ENCODE results near the gene CLIC1. TPM values are rescaled to one million over a fixed set of nuclear protein-coding genes. Genes with fewer than 3 reads are reported as not detected.

CLIC1 gene
- polyA plus RNA-seq, 5 donors: 265 to 287 (median 272) TPM

DNA sequence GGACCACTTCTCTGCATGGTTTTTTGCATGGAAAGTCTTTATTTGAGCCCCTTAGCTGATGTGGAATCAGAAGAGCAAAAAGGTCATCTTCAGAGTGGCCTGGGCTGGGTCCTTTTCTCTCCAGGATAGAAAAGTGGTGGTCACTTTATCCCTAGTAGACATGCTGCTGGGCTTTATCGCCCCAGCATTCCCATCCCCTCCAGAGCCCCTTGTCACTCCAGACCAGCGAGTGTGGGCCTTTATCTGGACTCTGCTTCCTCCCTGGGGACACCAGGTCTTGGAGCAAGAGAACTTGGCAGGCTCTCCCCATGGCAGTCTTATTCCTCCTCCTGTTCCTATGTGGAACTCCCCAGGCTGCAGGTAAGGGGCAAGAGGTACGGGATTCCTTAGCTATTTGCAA is 29.7 kb downstream of the CLIC1 start, which contains the start of gene LY6G6F:
Gene LY6G6F, plus strand, starts transcription at position 268 of the 400 bp plus-strand sequence. Its CDS starts 41 bp downstream, at position 309.
- no peak for DNase-seq

DNA sequence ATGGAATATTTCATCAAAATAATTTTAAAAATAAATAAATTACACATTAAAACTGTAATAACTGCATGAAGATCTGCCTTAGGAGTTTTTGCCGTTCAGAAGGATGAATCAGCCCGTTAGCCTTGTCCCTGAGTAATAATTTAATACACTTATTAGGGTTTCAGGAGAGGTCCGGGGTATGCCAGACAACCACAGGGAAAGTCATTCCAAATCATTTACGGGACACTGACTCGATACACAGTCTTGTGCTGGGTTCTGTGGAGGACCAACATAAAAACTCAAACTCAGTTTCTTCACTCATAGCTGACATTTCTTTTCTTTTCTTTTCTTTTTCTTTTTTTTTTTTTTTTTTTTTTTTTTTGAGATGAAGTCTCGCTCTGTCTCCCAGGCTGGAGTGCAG is 30.4 kb downstream of the CLIC1 start:
- no peak for DNase-seq

DNA sequence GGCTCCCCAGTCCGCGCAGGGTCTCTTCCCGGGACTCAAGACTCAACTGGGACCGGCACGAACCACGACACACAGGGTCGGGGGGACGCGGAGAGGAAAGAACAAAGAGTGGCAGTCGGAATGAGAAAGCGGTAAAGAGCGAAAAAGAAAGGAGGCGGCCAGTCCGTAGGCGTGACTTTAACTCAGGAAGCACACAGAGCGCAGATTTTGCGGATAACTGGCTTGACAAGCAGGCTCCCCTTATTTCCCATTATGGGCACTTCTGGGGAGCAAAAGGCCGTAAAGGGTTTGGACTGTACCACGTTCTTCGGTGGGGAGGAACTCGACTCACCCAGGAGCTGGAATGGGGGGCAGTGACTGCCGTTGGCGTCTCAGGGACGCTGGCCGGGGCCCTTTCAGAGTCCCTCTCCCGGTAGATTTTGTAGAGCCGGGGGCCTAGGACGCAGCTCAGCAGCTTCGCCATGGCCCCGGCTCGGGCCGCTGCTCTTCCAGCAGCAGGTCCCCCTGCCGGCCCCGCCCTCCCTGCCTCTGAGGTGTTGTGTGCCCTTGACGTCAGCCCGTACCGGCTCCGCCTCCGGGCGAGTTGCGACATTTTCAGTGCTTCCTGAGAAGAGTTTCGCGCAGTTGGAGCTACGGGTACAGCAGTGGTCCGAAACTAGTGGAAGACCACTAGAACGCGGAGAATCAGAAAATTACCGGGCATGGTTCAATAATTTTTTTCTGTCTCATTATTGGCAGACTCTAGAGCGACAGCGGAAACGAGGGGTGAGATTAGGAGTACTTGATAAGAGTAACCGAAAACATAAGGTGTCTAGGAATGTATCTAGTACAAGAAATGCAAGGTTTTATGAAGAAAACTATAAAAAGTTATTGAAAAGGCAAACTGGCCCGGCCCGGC is 33.3 kb downstream of the CLIC1 start, which contains the start of gene ABHD16A:
Gene ABHD16A, minus strand, starts transcription at position 506 of the 898 bp plus-strand sequence. Its CDS starts 43 bp downstream, at position 463.
- peak; percentile 99 for DNase-seq

DNA sequence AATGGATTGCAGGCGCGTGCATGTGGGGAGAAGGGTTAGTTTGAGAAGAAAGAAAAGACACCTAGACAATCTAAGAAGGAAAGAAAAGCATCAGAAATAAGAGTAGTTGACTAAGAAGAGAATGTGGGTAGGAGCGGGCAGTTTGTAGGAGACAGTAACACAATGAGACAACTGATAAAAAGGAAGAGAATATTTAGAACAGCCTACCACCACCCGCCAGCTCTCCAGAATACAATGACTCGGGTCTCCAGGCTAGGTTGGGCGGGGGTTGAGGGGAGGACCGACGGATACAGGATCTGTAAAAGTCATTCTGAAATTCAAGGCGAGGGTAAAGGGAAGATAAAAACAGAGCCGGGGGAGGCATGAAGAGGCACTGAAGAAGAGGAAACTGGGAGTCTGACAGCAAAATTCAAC is 33.9 kb downstream of the CLIC1 start:
- DNase-seq: peak in 1 of 2 donors; percentile 23

- no peak for DNase-seq
Observed at GRCh38 chr6:31701666-31702404, 34.5 kb downstream of the CLIC1 start.

DNA sequence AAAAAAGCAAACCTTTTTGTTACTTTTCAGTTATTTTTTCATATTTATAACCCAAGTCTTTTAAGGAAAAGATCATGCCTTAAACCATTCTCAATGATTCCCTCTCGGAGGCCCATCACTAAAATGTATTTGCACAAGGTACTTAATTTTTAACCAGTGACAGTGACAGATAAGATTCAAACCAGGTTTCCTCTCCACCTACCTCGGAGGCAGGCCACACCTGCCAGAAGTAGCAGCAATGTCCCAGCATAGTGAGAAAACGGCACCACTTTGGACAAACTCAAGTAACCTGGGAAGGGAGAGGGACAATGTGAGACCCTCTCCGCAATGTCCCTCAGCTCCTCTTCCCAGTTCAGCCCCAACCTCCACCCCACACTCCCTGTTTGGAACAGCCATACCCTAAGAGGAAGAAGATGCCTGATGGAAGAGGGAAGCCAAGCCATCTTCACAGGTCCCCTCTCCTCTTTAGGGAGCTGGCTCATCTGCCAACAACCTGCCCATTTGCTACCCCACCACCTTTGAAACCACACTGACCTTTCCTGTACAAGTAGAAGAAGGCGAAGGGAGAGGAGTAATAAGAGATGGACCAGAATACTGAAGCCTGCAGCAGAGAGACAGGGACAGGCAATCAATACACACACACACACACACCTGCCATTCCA is 35.5 kb downstream of the CLIC1 start:
- DNase-seq: no peak

DNA sequence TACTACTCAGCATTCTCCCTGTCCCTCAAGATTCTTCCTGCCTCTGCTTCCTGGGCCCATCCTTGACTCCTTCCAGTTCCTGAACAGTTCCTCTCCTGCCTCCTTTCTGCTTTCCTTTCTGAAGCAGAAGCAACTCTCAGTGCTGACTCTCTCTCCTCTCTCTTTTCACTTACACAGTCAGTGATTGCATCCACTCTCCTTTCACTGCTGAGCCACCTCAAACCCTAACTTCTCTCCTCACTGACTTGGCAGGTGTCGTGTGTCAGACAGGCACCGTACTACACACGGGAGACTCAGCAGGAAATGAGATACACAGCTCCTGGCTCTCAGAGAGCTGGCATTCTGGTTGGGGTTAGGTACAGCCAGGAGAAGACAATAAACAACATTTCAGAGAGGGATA is 38.8 kb downstream of the CLIC1 start:
- no peak for DNase-seq

- no peak for DNase-seq
Observed at GRCh38 chr6:31693535-31693934, 42.8 kb downstream of the CLIC1 start.

GRCh38 chr6:31692886-31693285 is 43.4 kb downstream of the CLIC1 start:
- no peak for DNase-seq

DNA sequence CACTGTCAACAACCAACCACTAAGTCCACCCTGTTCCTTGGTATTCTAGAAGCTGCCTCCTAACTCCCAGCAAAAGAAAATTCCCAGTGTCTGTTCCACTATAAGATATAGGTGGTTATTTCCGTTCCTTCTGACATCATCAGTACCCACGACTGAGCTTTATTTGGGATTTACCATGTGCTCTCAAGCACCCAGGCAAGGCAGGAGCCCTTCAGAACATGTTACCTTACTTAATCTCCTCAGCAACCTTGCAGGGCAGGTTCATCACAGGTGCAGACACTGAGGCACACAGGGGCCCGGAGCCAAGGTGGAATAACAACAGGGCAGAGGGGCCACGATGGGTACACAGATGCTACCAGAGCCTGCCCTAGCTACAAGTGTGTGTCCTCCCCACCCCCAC is 44.0 kb downstream of the CLIC1 start:
- no peak for DNase-seq

DNA sequence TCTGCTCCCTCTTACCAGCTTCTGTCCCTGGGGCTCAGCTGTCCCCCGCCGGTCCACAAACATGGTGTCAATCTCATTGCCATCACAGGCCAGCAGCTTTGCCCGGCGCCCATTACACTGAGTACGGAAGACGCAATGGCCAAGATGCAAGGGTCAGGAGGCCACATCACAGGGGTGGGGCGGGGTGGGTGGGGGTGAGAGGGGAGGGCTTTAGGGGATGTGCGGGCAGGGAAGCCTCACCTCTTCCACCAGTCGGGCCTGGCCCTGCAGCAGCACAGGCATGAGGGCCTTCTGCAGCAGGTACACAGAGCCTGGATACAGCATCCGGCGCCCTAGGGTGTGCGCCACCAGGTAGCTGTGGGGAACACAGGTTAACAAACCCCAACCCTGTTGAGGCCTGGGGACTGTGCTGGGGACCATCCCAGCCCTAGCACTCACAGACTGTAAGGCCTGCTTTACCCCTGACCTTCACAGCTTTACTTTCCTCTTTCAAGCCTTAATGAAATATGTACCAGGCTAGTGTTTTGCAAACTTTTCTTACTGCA is 44.7 kb downstream of the CLIC1 start:
- no peak for DNase-seq

GRCh38 chr6:31691078-31691463 is 45.3 kb downstream of the CLIC1 start:
- no peak for DNase-seq

DNA sequence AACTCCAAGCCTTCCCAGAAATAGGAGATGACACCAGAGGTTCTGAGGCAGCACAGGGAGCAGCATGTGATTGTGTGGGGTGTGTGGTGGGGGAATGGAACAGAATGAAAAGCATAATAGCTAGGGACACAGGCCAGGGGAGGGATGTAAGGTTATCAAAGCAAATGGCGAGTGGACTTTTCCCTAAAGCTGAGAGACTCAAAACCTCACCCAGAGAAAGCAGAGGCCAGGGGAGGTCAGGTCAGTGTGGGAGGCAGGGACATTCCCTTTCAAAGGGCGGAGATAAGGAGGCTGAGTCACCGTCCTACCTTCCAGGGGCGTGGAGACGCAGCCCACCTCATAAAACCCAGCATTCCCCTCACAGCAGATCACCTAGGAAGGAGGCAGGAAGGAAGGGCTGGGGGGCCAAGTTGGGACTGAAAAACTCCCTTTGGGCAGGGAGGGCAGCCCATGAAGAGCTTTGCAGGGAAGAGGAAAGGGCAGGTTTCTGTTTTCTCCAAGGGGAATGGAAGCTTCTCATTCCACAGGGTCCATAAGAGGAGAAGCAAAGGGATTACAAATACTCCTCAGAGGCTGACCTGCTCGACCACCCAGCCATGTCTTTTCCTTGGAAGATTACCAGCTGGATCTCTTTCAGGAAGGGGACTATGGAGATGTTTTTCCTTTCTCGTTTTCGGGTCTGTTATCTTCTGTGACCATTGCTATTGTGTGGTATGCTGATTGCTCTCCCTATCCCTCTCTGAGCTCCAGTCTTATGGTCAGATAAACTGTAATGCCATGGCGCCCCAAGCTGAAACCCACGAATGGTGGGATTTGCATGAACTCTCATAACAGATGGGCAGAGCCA is 45.9 kb downstream of the CLIC1 start:
- no peak for DNase-seq

GRCh38 chr6:31689249-31690110 is 46.9 kb downstream of the CLIC1 start:
- DNase-seq: no peak

DNA sequence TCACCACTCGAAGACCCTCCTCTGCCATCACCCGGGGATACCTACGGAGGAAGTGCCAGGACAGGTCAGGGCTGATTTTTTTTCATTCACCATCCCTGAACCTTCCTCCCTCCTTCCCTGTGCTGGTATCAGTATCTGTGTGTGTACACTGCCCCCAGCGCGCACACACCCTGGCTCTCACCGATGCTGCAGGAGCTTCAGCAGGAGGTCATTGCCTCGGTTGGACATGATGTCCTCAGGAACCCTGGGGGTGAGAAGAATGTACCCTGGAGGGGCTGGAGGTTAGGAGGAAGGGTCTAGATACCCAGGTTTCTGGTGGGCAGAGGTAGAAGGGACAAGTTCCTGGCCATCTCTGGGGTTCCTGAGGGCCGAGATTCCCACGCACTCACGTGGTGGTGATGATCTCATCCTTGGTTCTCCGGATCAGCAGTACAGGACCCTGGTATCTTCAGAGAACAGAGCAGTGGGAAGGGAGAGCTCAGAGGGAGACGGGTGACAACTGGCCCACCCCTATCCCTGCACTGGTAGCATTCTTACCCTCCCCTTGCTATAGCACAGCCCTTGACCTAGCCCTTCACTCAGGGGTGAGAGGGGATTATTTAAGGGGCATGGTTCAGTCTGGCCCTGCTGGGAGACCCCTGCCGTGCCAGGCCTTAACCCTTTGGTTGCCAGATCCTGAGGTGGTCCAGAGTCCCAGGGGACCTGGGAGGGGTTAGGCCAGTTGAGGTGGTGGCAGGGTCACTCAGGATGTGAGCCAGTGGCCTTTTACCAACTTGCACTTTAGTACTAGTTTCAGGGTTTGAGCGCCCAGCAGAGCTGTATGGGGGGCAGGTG is 48.3 kb downstream of the CLIC1 start:
- DNase-seq: no peak

GRCh38 chr6:31687321-31687720 is 49.0 kb downstream of the CLIC1 start:
- DNase-seq: no peak

DNA sequence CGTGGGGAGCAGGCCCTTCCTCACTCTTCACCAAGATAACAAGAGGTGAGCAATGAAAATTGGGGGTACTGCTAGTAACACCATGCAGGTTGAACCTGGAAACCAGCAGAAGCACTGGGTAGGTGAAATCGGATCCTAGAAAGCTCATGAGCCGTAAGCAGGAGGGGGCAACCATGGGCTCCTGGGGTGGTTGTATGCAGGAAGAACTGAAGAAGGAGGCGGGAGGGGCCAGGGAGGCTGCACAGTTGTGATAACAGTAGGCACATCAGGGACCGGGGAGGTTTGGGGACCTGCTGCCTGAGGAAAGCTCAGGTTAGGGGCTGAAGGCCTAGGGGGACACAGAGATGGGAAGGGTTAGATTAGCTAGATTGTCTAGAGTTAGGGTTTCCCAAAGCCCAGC is 49.8 kb downstream of the CLIC1 start:
- DNase-seq: no peak

DNA sequence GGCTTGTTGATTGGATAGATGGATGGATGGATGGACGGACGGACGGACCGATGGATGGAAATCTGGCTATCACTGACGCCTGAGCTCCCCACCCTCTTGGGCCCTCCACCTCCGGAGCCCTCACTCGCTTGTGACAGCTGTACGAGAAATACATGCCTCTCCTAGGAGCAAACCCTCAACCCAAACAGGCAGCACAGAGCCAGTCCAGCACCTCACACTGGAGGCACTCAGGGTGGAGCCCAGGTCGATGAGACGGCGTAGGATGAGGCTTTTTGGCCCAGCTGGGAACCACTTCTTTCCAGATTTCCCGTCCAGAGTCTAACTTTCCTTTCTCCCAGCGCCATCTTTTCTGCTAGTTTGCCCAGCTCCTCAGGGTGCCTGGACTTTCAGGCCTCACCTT is 52.7 kb downstream of the CLIC1 start:
- no peak for DNase-seq

GRCh38 chr6:31681135-31681671 is 55.1 kb downstream of the CLIC1 start:
- DNase-seq: peak in 1 of 2 donors; percentile 52

All from right lung (tissue), 5 donors.